ENCODE data around the gene CRADD. TPM values are rescaled to one million over a fixed set of nuclear protein-coding genes. Genes with fewer than 3 reads are reported as not detected.
A peak's percentile ranks its signal among the peaks of the same experiment; 100 is the strongest.

The CRADD gene
- total RNA-seq, 1 donor from 2014 or later, result 10.3 TPM

DNA sequence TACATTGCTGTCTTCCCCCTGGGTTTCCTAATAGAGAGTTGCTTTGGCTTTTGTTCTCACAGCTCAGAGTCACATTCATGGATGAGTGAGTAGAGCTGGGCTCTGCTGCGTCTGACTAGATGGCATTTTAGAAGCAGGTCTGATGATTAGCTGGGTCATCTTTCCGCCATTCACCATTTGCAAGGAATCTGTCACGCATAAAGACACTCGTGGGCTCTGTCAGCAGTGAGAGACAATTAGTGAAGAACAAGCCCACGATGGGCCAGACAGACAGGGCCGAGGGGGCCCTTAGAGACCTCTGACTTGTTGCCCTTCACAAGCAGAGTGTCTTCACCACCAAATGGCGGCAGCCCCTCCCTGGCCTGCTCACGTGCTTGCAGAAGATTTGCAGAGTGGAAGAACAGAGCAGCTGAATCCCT is 175.0 kb downstream of the CRADD start:
- DNase-seq (ENCODE audit: low read depth), result peak; percentile 50
- TF ChIP-seq, protein P1, sequence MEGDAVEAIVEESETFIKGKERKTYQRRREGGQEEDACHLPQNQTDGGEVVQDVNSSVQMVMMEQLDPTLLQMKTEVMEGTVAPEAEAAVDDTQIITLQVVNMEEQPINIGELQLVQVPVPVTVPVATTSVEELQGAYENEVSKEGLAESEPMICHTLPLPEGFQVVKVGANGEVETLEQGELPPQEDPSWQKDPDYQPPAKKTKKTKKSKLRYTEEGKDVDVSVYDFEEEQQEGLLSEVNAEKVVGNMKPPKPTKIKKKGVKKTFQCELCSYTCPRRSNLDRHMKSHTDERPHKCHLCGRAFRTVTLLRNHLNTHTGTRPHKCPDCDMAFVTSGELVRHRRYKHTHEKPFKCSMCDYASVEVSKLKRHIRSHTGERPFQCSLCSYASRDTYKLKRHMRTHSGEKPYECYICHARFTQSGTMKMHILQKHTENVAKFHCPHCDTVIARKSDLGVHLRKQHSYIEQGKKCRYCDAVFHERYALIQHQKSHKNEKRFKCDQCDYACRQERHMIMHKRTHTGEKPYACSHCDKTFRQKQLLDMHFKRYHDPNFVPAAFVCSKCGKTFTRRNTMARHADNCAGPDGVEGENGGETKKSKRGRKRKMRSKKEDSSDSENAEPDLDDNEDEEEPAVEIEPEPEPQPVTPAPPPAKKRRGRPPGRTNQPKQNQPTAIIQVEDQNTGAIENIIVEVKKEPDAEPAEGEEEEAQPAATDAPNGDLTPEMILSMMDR (conservative IDR thresholded peaks at IDR 0.05; ENCODE audit: low read depth, low read length), result no peak
- no peak overlapping the region for H3K4me3 ChIP-seq (ENCODE audit: low read depth, low read length)

DNA sequence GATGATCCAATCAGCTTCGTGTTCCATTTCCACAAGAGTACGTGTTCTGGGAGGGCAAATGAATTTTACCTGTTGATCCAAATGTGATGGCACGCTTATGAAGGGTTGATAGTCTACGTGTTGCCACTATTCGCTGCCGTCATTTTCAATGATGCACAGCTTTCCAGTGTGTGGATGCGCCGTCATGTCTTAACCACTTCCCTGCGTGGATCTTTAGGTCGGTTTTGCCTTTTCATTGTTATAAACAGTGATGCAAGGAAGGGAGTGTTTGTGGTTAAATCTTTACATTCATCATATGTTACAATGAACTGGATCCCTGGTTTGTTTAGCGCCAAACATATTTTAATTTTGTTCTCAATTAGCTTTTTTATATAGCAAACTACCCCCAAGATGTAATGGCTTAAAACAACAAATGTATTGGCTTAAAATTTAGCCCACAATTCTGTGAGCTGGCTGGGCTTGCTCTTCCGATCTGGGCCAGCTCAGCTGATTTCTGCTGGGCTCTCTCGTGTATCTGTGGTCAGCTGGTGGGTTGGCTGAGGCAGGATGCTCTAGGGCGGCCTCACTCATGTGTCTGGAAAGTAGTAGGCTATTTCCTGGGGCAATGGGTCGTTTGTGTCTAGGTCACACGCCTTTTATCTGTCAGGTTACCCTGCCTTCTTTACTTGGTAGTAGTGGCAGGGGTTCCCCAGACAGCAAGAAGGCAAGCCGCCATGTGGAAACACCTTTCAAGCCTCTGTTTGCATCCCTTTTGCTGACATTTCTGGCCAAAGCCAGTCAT is 176.7 kb downstream of the CRADD start:
- no peak overlapping the region for H3K4me3 ChIP-seq (ENCODE audit: low read depth, low read length)
- TF ChIP-seq, protein P1 (conservative IDR thresholded peaks at IDR 0.05; ENCODE audit: low read depth, low read length), result no peak

GRCh38 chr12:93855261-93855660 is 178.1 kb downstream of the CRADD start:
- H3K4me3 ChIP-seq (ENCODE audit: low read depth, low read length), result no peak overlapping the region
- DNase-seq (ENCODE audit: low read depth), result no peak
- TF ChIP-seq, protein P1 (conservative IDR thresholded peaks at IDR 0.05; ENCODE audit: low read depth, low read length), result no peak

More for the DNA sequence above, 176.7 kb downstream of the CRADD start:
- DNase-seq (ENCODE audit: low read depth), result no peak

- H3K4me3 ChIP-seq (ENCODE audit: low read depth, low read length), result no peak overlapping the region
- TF ChIP-seq, protein P1 (conservative IDR thresholded peaks at IDR 0.05; ENCODE audit: low read depth, low read length), result no peak
- no peak for DNase-seq (ENCODE audit: low read depth)
Measured at GRCh38 chr12:93856611-93857010, 179.4 kb downstream of the CRADD start.

- DNase-seq (ENCODE audit: low read depth), result no peak
- TF ChIP-seq, protein P1 (conservative IDR thresholded peaks at IDR 0.05; ENCODE audit: low read depth, low read length), result no peak
Measured at GRCh38 chr12:93857279-93857938, 180.2 kb downstream of the CRADD start.

GRCh38 chr12:93857991-93858447 is 180.8 kb downstream of the CRADD start:
- no peak overlapping the region for H3K4me3 ChIP-seq (ENCODE audit: low read depth, low read length)
- TF ChIP-seq, protein P1 (conservative IDR thresholded peaks at IDR 0.05; ENCODE audit: low read depth, low read length), result no peak
- no peak for DNase-seq (ENCODE audit: low read depth)

More at GRCh38 chr12:93857279-93857938, 180.2 kb downstream of the CRADD start:
- no peak overlapping the region for H3K4me3 ChIP-seq (ENCODE audit: low read depth, low read length)

Measured in epithelial cell of proximal tubule (primary cell).